Measurements from ENCODE around the gene PSMB11.

DNA sequence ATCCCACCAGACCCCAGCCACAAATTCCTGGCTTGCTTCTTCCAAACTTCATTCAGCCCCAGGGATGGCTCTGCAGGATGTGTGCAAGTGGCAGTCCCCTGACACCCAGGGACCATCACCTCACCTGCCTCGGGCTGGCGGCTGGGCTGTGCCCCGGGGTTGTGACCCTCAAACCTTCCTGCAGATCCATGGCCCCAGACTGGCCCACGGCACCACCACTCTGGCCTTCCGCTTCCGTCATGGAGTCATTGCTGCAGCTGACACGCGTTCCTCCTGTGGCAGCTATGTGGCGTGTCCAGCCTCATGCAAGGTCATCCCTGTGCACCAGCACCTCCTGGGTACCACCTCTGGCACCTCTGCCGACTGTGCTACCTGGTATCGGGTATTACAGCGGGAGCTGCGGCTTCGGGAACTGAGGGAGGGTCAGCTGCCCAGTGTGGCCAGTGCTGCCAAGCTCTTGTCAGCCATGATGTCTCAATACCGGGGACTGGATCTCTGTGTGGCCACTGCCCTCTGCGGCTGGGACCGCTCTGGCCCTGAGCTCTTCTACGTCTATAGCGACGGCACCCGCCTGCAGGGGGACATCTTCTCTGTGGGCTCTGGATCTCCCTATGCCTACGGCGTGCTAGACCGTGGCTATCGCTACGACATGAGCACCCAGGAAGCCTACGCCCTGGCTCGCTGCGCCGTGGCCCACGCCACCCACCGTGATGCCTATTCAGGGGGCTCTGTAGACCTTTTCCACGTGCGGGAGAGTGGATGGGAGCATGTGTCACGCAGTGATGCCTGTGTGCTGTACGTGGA lies at the start of gene PSMB11:
- TF ChIP-seq, protein P1, sequence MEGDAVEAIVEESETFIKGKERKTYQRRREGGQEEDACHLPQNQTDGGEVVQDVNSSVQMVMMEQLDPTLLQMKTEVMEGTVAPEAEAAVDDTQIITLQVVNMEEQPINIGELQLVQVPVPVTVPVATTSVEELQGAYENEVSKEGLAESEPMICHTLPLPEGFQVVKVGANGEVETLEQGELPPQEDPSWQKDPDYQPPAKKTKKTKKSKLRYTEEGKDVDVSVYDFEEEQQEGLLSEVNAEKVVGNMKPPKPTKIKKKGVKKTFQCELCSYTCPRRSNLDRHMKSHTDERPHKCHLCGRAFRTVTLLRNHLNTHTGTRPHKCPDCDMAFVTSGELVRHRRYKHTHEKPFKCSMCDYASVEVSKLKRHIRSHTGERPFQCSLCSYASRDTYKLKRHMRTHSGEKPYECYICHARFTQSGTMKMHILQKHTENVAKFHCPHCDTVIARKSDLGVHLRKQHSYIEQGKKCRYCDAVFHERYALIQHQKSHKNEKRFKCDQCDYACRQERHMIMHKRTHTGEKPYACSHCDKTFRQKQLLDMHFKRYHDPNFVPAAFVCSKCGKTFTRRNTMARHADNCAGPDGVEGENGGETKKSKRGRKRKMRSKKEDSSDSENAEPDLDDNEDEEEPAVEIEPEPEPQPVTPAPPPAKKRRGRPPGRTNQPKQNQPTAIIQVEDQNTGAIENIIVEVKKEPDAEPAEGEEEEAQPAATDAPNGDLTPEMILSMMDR (conservative IDR thresholded peaks at IDR 0.05 in 1 of 2, IDR thresholded peaks at IDR 0.05 in 1 of 2; ENCODE audit: extremely low read depth in 1 of 2, insufficient read depth in 1 of 2, low read depth in 1 of 2, low read length in 2 of 2), result no peak
- no peak for TF ChIP-seq EZH2 (IDR thresholded peaks at IDR 0.05; ENCODE audit: borderline replicate concordance, low read length)
